Retinal pigment epithelial cell (primary cell): ENCODE data around the gene FRMD4B.

Source experiments
- DNase-seq: peaks from one replicate; pipeline ENCODE4 v3.0.0-alpha.2; 2010; ENCODE audit warnings: low read depth
- H3K4me3 ChIP-seq: 2 replicates; pipeline ENCODE4 v1.5.1; 2011; ENCODE audit warnings: mild to moderate bottlenecking, low read length, control low read depth, moderate library complexity
- CTCF ChIP-seq: conservative IDR thresholded peaks from 2 replicates; pipeline ENCODE4 v1.5.1; 2011; ENCODE audit warnings: low read depth, low read length, control low read depth, inconsistent platforms

FRMD4B gene

GRCh38 chr3:69186575-69187093, 199.3 kb downstream of the FRMD4B start:
- H3K4me3 ChIP-seq: no peak overlapping the region
- no peak for DNase-seq
- no peak for TF ChIP-seq CTCF

GRCh38 chr3:69182588-69183316, 203.1 kb downstream of the FRMD4B start:
- no peak for DNase-seq
- no peak for TF ChIP-seq CTCF
- H3K4me3 ChIP-seq: no peak overlapping the region

- H3K4me3 ChIP-seq: no peak overlapping the region
- TF ChIP-seq CTCF: no peak
- DNase-seq: no peak
Observed at GRCh38 chr3:69181592-69182211, 204.2 kb downstream of the FRMD4B start.

DNA sequence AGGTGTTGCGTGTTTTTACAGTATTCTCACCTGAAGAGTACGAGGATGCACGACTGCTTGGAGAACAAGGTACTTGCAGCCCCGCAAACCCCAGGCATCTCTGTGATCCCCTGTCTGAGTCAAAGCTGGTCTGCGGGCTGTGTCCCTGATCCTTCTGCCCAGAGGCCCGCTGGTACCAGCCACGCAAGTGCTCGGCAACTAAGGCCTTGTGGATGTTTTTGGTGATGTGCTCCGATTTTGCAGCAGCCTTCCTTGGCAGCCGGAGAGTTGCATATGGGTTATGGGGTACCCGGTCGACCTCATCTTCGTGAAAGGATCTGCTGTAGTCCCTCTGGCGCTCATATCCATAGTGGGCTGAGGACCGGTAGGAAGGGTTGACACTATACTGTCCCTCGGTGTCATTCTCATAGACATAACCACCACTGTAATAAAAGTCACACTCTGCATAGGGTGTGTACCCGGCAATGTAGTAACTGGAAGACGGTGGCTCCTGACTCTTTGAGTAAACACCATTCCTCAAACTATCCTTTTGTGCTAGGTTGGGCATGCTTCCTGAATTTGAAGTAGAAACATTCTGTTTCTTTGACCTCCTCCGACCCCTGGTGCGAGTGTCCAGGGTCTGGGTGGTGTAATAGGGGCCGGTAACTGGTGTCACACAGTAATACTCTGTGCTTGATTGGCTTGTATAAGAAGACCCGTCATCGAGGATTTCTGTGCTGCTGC, 204.9 kb downstream of the FRMD4B start:
- no peak for DNase-seq
- TF ChIP-seq CTCF: no peak
- H3K4me3 ChIP-seq: no peak overlapping the region

GRCh38 chr3:69179740-69180372, 206.0 kb downstream of the FRMD4B start:
- no peak for TF ChIP-seq CTCF
- no peak overlapping the region for H3K4me3 ChIP-seq
- no peak for DNase-seq

- no peak for DNase-seq
- no peak overlapping the region for H3K4me3 ChIP-seq
- TF ChIP-seq CTCF: no peak
Observed at GRCh38 chr3:69178838-69179739, 206.8 kb downstream of the FRMD4B start.
